Left renal cortex interstitium (tissue), 4 donors: ENCODE results near the gene CYB561. TPM values are rescaled to one million over a fixed set of nuclear protein-coding genes. Genes with fewer than 3 reads are reported as not detected.

Experiments
- polyA plus RNA-seq, 4 donors: library from polyadenylated mRNA; unstranded; fragments of 120-200 nt; gene quantifications; one replicate each; pipeline ENCODE4 v1.2.1, GENCODE V29; 2013; ENCODE audit not compliant: insufficient read length in 4 of 4

The CYB561 gene
- polyA plus RNA-seq, 4 donors = 25.5 to 36.2 (median 31.0) TPM

Other genes with a start within 250 kb of the CYB561 start
- 10 to 100 TPM; 11.9 to 20.4 (median 16.3) TPM for gene ACE, start 30.8 kb upstream of the CYB561 start, polyA plus RNA-seq
- 1 to 10 TPM; 1.4 to 2.7 (median 1.8) TPM for gene KCNH6, start 77.1 kb upstream of the CYB561 start, polyA plus RNA-seq
- gene DCAF7, start 104.2 kb upstream of the CYB561 start, polyA plus RNA-seq = 100 to 1,000 TPM; 101 to 116 (median 111) TPM
- 10 to 100 TPM; 26.7 to 30.9 (median 28.4) TPM for gene TACO1, start 154.6 kb upstream of the CYB561 start, polyA plus RNA-seq
- gene MAP3K3, start 176.1 kb upstream of the CYB561 start, polyA plus RNA-seq = 10 to 100 TPM; 27.5 to 34.9 (median 31.3) TPM